ENCODE results near the gene MINDY4B. TPM values are rescaled to one million over a fixed set of nuclear protein-coding genes. Genes with fewer than 3 reads are reported as not detected.

The MINDY4B gene
- polyA plus RNA-seq, 1 of the 3 experiments (the other 2 are of a cell fraction), result not detected

- CTCF ChIA-PET, result interaction anchor here (0.9 kb wide), 1 partner anchor 164 kb away, joined by 3 read pairs; no protein-coding TSS in a partner anchor
- peaks cover 35% of the 10 kb centered on the region for H3K27me3 ChIP-seq (ENCODE audit: insufficient read depth)
Measured at GRCh38 chr3:150902988-150903387, 2.3 kb downstream of the MINDY4B start.

More at GRCh38 chr3:150902988-150903387, 2.3 kb downstream of the MINDY4B start:
- H3K79me2 ChIP-seq (ENCODE audit: insufficient read depth), result no peaks in the 10 kb centered on the region
- no peaks in the 10 kb centered on the region for H3F3A ChIP-seq (replicated peaks; ENCODE audit: insufficient read depth)
- POLR2A ChIA-PET, result no interaction called here
- no peaks in the 10 kb centered on the region for H3K36me3 ChIP-seq (replicated peaks in 1 of 2; ENCODE audit: control insufficient read depth in 1 of 2, insufficient read depth in 2 of 2, low read length in 1 of 2)
- H3K4me2 ChIP-seq, result no peak overlapping the region
- H3K4me3 ChIP-seq (ENCODE audit: low read depth in 2 of 2, low read length in 1 of 2), result no peak overlapping the region
- H4K20me1 ChIP-seq (ENCODE audit: insufficient read depth), result no peaks in the 10 kb centered on the region
- no peaks in the 10 kb centered on the region for H3K9me3 ChIP-seq
- H3K27ac ChIP-seq (ENCODE audit: low read depth in 2 of 2, low read length in 1 of 2), result no peak overlapping the region
- H3K9me2 ChIP-seq, result no peaks in the 10 kb centered on the region
- H3K9ac ChIP-seq, result no peak overlapping the region
- WGBS (ENCODE audit: low lambda C conversion rate), result 2% methylated on average over 2 of the region's 2 CpGs
- H3K4me1 ChIP-seq (ENCODE audit: control insufficient read depth in 1 of 2, insufficient read depth in 2 of 2, low read depth in 1 of 2, low read length in 1 of 2), result no peaks in the 10 kb centered on the region; a peak in 1 of 4 replicates
- no peak for DNase-seq
- TF ChIP-seq, protein P1, sequence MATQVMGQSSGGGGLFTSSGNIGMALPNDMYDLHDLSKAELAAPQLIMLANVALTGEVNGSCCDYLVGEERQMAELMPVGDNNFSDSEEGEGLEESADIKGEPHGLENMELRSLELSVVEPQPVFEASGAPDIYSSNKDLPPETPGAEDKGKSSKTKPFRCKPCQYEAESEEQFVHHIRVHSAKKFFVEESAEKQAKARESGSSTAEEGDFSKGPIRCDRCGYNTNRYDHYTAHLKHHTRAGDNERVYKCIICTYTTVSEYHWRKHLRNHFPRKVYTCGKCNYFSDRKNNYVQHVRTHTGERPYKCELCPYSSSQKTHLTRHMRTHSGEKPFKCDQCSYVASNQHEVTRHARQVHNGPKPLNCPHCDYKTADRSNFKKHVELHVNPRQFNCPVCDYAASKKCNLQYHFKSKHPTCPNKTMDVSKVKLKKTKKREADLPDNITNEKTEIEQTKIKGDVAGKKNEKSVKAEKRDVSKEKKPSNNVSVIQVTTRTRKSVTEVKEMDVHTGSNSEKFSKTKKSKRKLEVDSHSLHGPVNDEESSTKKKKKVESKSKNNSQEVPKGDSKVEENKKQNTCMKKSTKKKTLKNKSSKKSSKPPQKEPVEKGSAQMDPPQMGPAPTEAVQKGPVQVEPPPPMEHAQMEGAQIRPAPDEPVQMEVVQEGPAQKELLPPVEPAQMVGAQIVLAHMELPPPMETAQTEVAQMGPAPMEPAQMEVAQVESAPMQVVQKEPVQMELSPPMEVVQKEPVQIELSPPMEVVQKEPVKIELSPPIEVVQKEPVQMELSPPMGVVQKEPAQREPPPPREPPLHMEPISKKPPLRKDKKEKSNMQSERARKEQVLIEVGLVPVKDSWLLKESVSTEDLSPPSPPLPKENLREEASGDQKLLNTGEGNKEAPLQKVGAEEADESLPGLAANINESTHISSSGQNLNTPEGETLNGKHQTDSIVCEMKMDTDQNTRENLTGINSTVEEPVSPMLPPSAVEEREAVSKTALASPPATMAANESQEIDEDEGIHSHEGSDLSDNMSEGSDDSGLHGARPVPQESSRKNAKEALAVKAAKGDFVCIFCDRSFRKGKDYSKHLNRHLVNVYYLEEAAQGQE (IDR thresholded peaks at IDR 0.05; ENCODE audit: low read depth, low read length), result no peak
- TF ChIP-seq CHD2 (IDR thresholded peaks at IDR 0.05; ENCODE audit: low read length, partially characterized antibody) (no peak), SMC3 (IDR thresholded peaks at IDR 0.05; ENCODE audit: low read depth, low read length) (no peak), ZBTB33 (IDR thresholded peaks at IDR 0.05; ENCODE audit: borderline replicate concordance, low read depth) (no peak), RAD21 (IDR thresholded peaks at IDR 0.05; ENCODE audit: low read length) (no peak), FOSL2 (IDR thresholded peaks at IDR 0.05; ENCODE audit: borderline replicate concordance, low read depth) (no peak), TEAD4 (IDR thresholded peaks at IDR 0.05; ENCODE audit: borderline replicate concordance, insufficient read depth) (no peak), POLR2AphosphoS5 (IDR thresholded peaks at IDR 0.05; ENCODE audit: low read depth, low read length) (no peak), PBX3 (IDR thresholded peaks at IDR 0.05) (no peak), MXI1 (IDR thresholded peaks at IDR 0.05; ENCODE audit: low read depth, low read length) (no peak), TCF12 (IDR thresholded peaks at IDR 0.05) (no peak)
- TF ChIP-seq, protein P2, sequence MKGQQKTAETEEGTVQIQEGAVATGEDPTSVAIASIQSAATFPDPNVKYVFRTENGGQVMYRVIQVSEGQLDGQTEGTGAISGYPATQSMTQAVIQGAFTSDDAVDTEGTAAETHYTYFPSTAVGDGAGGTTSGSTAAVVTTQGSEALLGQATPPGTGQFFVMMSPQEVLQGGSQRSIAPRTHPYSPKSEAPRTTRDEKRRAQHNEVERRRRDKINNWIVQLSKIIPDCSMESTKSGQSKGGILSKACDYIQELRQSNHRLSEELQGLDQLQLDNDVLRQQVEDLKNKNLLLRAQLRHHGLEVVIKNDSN (IDR thresholded peaks at IDR 0.05; ENCODE audit: borderline replicate concordance, low read depth), result no peak
- no peak overlapping the region for H2AFZ ChIP-seq (ENCODE audit: low read depth)

All from SK-N-SH (cell line).